Measurements from ENCODE around the gene NXF1. TPM values are rescaled to one million over a fixed set of nuclear protein-coding genes. Genes with fewer than 3 reads are reported as not detected.
A peak's percentile ranks its signal among the peaks of the same experiment; 100 is the strongest.
"Not testable (repeated sequence)": the region's sequence is repeated elsewhere in the genome, so short reads cannot be mapped to it uniquely, and the experiment has no call there.

The NXF1 gene
- total RNA-seq, 1 experiment from 2014 or later: 69.0 TPM

- peak; percentile 42 for DNase-seq
- Histone ChIP-seq H3K79me1 (ENCODE audit: insufficient read depth, low read depth, low read length, poor library complexity, severe bottlenecking) (no peaks in the 10 kb centered on the region), H3K27ac (ENCODE audit: insufficient read length, low read depth, low read length) (no peak overlapping the region), H2BK5ac (ENCODE audit: insufficient read length, low read length) (no peak overlapping the region), H4K91ac (ENCODE audit: insufficient read length, low read depth, low read length) (no peak overlapping the region), H3K9me3 (ENCODE audit: control insufficient read depth, low read depth, low read length) (no peaks in the 10 kb centered on the region), H4K5ac (ENCODE audit: insufficient read length, low read depth, low read length) (no peak overlapping the region), H4K8ac (replicated peaks; ENCODE audit: insufficient read length, low read depth, low read length) (no peak overlapping the region), H3K18ac (ENCODE audit: insufficient read length, low read depth, low read length) (peak overlapping the region; percentile 74), H2BK20ac (ENCODE audit: low read depth, low read length, poor library complexity, severe bottlenecking) (no peak overlapping the region), H3K14ac (ENCODE audit: insufficient read depth, low read length) (peak overlapping the region; percentile 90), H3K4me1 (ENCODE audit: insufficient read depth, low read length) (no peaks in the 10 kb centered on the region), H3K27me3 (ENCODE audit: insufficient read depth, low read length) (no peaks in the 10 kb centered on the region), H4K20me1 (ENCODE audit: control insufficient read depth, insufficient read depth, insufficient read length) (no peaks in the 10 kb centered on the region), H3T11ph (ENCODE audit: low read length) (no peak overlapping the region), H3K4me2 (ENCODE audit: insufficient read depth, insufficient read length, low read length) (peak overlapping the region; percentile 97), H2AK5ac (ENCODE audit: insufficient read length, low read length) (no peak overlapping the region), H3K79me2 (ENCODE audit: insufficient read depth, low read length) (peaks cover 4% of the 10 kb centered on the region; the same call in 1 of the 2 replicates), H3K23ac (ENCODE audit: insufficient read length, low read depth, low read length) (no peak overlapping the region), H3K23me2 (ENCODE audit: insufficient read length, low read depth, low read length, poor library complexity, severe bottlenecking) (peaks cover 10% of the 10 kb centered on the region), H3K9ac (ENCODE audit: extremely low read depth, insufficient read length, low read length) (peak overlapping the region; percentile 86), H3K4ac (ENCODE audit: low read depth, low read length) (no peak overlapping the region), H2BK15ac (ENCODE audit: low read depth, low read length) (no peak overlapping the region), H2BK12ac (ENCODE audit: insufficient read length, low read depth, low read length) (no peak overlapping the region), H2BK120ac (ENCODE audit: low read depth, low read length, poor library complexity, severe bottlenecking) (no peak overlapping the region), H2AFZ (ENCODE audit: low read length) (no peak overlapping the region), H3K56ac (ENCODE audit: insufficient read length, low read depth, low read length) (no peak overlapping the region)
- peaks cover 25 to 53% (median 47%) of the 10 kb centered on the region in 3 experiments for H3K36me3 Mint-ChIP-seq (ENCODE audit: insufficient read depth in 1 of 3, low read depth in 3 of 3)
- H3K9me3 Mint-ChIP-seq: no peaks in the 10 kb centered on the region; a peak in 1 of 5 replicates
- H3K4me3 Mint-ChIP-seq: peak overlapping the region; percentile 99 to 100
- H3K27ac Mint-ChIP-seq: peak overlapping the region; percentile 98 to 100 (median 100)
- no peak for TF ChIP-seq CTCF (conservative IDR thresholded peaks at IDR 0.05)
- H3K4me1 Mint-ChIP-seq: peaks cover 17 to 24% of the 10 kb centered on the region in 2 experiments
- no CpG with 5 or more reads among the region's 33 CpGs for WGBS (ENCODE audit: extremely low coverage, insufficient read length, low lambda C conversion rate)
- H3K27me3 Mint-ChIP-seq (ENCODE audit: low read depth): no peaks in the 10 kb centered on the region
These were observed 25.8 kb upstream of the NXF1 start for GRCh38 chr11:62830904-62831519.

- not testable (repeated sequence) for H4K20me1 ChIP-seq (ENCODE audit: control insufficient read depth, insufficient read depth, insufficient read length); H2BK5ac ChIP-seq (ENCODE audit: insufficient read length, low read length); H3K14ac ChIP-seq (ENCODE audit: insufficient read depth, low read length); H2AFZ ChIP-seq (ENCODE audit: low read length); H3K27ac ChIP-seq (ENCODE audit: insufficient read length, low read depth, low read length); H3K4ac ChIP-seq (ENCODE audit: low read depth, low read length); H3K18ac ChIP-seq (ENCODE audit: insufficient read length, low read depth, low read length); H4K8ac ChIP-seq (replicated peaks; ENCODE audit: insufficient read length, low read depth, low read length); DNase-seq; H3K23ac ChIP-seq (ENCODE audit: insufficient read length, low read depth, low read length); H2BK12ac ChIP-seq (ENCODE audit: insufficient read length, low read depth, low read length); H3K79me2 ChIP-seq (ENCODE audit: insufficient read depth, low read length); H3K9me3 ChIP-seq (ENCODE audit: control insufficient read depth, low read depth, low read length); H3K23me2 ChIP-seq (ENCODE audit: insufficient read length, low read depth, low read length, poor library complexity, severe bottlenecking); H3K9ac ChIP-seq (ENCODE audit: extremely low read depth, insufficient read length, low read length); H4K5ac ChIP-seq (ENCODE audit: insufficient read length, low read depth, low read length); H3K56ac ChIP-seq (ENCODE audit: insufficient read length, low read depth, low read length); H3K27me3 ChIP-seq (ENCODE audit: insufficient read depth, low read length); H2AK5ac ChIP-seq (ENCODE audit: insufficient read length, low read length); H3K9me3 Mint-ChIP-seq; H2BK120ac ChIP-seq (ENCODE audit: low read depth, low read length, poor library complexity, severe bottlenecking); H2BK20ac ChIP-seq (ENCODE audit: low read depth, low read length, poor library complexity, severe bottlenecking); H3K4me1 ChIP-seq (ENCODE audit: insufficient read depth, low read length); H3K27ac Mint-ChIP-seq; H3T11ph ChIP-seq (ENCODE audit: low read length); H3K79me1 ChIP-seq (ENCODE audit: insufficient read depth, low read depth, low read length, poor library complexity, severe bottlenecking); H3K27me3 Mint-ChIP-seq (ENCODE audit: low read depth); H2BK15ac ChIP-seq (ENCODE audit: low read depth, low read length); H3K4me3 Mint-ChIP-seq; H4K91ac ChIP-seq (ENCODE audit: insufficient read length, low read depth, low read length); H3K4me2 ChIP-seq (ENCODE audit: insufficient read depth, insufficient read length, low read length)
- no CpG with 5 or more reads among the region's 8 CpGs for WGBS (ENCODE audit: extremely low coverage, insufficient read length, low lambda C conversion rate)
- Mint-ChIP-seq H3K36me3 (ENCODE audit: insufficient read depth in 1 of 3, low read depth in 3 of 3) (peaks cover 16 to 54% (median 48%) of the 10 kb centered on the region in 3 experiments; a peak in 6 of 7 replicates), H3K4me1 (peaks cover 14 to 15% of the 10 kb centered on the region in 2 experiments)
These were observed 22.9 kb upstream of the NXF1 start for GRCh38 chr11:62828130-62828529.
